Left hindlimb (tissue), 1 donor: ENCODE data around the gene MYH3.

Source experiments
- DNase-seq: peaks from one replicate; pipeline ENCODE4 v3.0.0-alpha.2; 2018

Gene MYH3

GRCh38 chr17:10648956-10649355, 8.2 kb downstream of the MYH3 start:
- no peak for DNase-seq

- no peak for DNase-seq
These were observed 8.7 kb downstream of the MYH3 start for GRCh38 chr17:10648381-10648780.

DNA sequence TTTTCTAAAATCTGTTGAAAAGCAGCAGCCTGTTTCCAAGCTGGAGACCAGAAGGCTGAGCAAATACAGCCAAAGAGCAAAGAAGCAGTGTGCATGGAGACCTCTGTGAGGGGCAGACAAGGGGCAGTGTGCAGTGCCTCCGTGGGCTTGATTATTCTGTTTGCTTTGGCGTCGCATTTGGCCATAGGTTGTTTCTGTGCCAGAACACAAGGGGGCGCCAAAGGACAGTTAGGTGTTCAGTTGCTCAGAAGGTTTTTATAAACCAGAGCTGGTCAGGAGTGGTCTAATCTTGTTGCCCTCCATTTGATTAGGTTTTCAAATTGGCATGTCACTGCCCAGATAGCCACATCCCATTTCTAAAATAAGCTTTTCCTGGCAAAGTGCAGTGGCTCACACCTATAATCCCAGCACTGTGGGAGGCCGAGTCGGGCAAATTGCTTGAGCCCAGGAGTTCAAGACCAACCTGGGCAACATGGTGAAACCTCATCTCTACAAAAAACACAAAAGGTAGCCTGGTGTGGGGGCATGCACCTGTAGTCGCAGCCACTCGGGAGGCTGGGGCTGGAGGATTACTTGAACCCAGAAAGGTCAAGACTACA, 10.6 kb downstream of the MYH3 start:
- DNase-seq: peak; percentile 72

- no peak for DNase-seq
These were observed 16.6 kb downstream of the MYH3 start for GRCh38 chr17:10640475-10640874.

GRCh38 chr17:10638151-10638550, 19.0 kb downstream of the MYH3 start:
- DNase-seq: no peak

DNA sequence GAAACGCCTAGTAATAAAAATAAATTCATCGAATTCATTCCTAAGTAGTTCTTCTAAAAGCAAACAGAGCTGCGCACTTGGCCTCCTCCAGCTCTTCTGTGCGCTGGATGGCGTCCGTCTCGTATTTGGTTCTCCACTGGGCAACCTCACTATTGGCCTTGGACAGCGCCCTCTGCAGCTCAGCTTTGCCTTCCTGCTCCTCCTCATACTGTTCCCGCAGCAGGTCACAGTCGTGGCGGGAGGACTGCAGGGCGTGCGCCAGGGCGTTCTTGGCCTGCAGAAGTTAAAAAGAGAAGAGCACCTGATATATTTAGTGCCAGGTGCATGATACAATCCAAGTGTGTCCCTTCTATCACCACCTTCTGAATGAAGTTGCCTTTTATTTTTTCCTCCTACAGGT, 21.8 kb downstream of the MYH3 start:
- DNase-seq: no peak

- no peak for DNase-seq
These were observed 23.2 kb downstream of the MYH3 start for GRCh38 chr17:10633738-10634379.

DNA sequence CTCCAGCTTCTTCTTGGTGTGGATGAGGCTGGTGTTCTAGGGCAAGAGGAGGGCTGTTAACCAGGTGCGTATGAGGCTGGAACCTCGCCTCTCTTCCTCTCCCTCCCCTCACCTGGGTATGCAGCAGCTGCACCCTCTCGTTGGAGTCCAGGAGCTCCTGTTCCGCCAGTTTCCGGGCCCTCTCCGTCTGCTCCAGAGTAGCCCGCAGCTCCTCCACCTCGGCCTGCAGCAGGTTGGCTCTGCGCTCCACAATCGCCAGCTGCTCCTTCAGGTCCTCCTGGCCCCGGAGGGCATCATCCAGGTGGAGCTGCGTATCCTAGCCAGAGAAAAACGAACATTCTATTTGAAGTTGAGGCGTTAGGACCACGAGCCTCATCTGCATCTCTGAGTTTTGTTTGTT, 25.4 kb downstream of the MYH3 start:
- no peak for DNase-seq

- no peak for DNase-seq
These were observed 25.9 kb downstream of the MYH3 start for GRCh38 chr17:10631048-10631700.

DNA sequence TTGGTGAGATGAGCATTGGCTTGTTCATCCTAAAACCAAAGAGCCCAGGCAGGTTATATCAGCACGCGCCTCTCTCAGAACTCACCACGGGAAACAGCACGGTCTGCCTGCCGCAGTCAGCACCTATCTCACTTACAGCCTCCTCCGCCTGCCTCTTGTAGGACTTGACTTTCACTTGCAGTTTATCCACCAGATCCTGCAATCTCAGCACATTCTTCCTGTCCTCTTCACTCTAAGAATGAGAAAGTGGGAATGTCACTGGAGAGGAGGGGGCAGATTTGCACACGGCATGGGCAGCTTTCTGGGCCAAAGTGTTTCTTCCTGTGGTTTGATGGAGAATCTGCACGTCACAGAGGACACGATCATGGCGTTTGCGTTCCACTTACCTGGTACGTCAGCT, 27.4 kb downstream of the MYH3 start:
- DNase-seq: no peak

GRCh38 chr17:10628756-10629155, 28.4 kb downstream of the MYH3 start:
- no peak for DNase-seq

- DNase-seq: no peak
These were observed 30.7 kb downstream of the MYH3 start for GRCh38 chr17:10626390-10626789.

- DNase-seq: peak; percentile 73
These were observed 32.1 kb downstream of the MYH3 start for GRCh38 chr17:10624969-10625368.

DNA sequence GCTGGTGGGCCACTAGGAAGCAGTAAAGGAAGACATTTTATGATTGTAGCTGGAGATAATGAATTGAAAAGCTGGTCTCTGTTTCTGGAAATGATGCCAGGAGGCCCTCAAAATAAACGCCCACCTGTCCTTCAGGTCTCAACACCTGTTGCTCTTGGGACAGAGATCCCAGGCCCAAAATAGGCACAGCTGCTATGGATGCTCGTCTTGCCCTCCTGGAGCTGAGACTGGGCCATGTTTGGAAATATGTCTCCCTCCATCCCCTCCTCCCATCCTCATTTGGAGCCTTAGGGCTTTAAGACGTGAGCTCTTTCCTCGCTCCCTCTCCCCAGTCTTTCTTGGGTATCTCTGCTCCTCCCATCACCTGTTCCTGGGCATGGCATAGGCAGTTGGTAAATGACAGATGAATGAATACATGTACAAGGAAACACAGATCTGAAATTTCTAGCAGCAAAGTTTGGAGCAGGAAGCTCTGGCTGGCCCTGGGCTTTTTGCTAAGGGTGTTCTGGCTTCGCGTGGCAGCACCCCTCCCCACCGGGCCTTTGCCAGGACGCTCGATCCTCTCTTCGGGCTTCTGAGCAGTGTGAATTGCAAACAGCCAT, 33.3 kb downstream of the MYH3 start:
- no peak for DNase-seq

- DNase-seq: no peak
These were observed 34.3 kb downstream of the MYH3 start for GRCh38 chr17:10622617-10623485.

DNA sequence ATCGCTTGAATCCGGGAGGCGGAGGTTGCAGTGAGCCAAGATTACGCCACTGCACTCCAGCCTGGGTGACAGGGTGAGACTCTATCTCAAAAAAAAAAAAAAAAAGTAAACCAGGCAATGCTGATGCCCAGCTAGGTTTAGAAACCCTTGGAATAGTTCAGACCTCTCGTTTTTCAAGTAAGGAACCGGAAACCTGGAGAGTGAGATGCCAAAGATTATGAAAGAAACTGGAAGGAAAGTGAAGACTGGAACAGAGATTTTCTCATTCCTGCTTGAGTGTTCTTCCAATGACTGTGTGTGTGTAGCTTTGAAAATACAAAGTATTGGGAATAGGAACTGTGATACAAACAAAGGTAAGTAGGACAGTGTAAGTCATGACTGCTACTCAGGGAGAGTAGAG, 35.7 kb downstream of the MYH3 start:
- DNase-seq: no peak

GRCh38 chr17:10620823-10621222, 36.3 kb downstream of the MYH3 start:
- DNase-seq: no peak

- DNase-seq: peak; percentile 79
These were observed 38.9 kb downstream of the MYH3 start for GRCh38 chr17:10618202-10618635.

GRCh38 chr17:10617120-10617505, 40.0 kb downstream of the MYH3 start:
- no peak for DNase-seq

- peak; percentile 70 for DNase-seq
These were observed 40.5 kb downstream of the MYH3 start for GRCh38 chr17:10616502-10617119.

DNA sequence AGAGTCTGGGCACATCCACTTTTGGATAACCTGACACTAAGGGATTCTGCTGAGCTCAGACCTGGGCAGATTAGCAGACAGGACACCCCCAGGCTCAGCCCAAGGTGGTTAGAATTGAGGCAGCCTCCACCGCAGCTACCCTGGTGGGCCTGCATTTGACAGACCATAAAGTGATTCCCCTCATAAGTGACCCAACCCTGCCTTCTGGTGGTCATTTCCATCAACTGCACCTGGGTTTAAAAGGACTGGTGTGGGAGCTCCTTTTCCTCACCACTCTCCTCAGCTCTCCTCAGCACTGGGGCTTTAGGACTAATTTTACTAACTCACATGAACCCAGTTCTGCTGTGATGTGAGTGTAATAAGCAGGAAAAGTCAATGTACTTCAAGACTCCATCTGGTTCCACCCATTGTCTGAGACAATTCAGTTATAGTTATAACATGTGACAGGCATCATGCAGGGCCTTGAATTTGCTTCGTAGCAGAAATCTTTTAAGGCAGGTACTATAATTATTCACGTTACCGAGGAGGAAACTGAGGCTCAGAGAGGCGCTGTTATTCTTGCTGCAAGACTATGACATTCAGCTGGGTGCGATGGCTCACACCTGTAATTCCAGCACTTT, 42.5 kb downstream of the MYH3 start:
- peak; percentile 75 for DNase-seq
